Inferior parietal cortex (tissue), 1 donor: Measurements from ENCODE around the gene ACTC1.
"Not testable (repeated sequence)": the region's sequence is repeated elsewhere in the genome, so short reads cannot be mapped to it uniquely, and the experiment has no call there.

Experiments used
- DNase-seq: peaks from one replicate; pipeline ENCODE4 v3.0.0-alpha.2; 2016; ENCODE audit errors: extremely low spot score

ACTC1 gene

GRCh38 chr15:34795267-34796081 is at the start of gene ACTC1:
Gene ACTC1 (minus strand): TSS chr15:34795549. CDS start chr15:34794808, 741 bp downstream.
- DNase-seq = no peak

DNA sequence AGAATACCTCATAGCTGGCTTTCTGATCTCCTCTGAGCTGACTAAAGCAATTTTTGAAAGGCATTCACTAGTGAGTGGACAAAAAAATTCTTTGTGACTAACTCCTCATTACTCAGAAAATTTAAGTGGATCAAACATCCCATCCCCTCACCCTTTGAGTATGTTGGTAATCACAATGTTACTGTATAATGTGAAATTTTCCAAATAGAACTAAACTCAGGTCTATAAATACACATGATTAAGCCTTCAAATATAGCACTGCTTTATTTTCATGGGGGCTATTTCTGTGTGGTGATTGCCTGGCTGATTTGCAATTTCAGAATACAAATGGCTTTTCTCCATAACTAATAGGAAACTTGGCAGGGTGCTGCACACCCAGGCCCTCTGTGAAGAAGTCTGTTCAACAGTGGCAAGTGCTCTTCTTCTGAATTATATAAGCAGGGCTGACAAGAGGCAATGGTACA is 45.9 kb upstream of the ACTC1 start:
- no peak for DNase-seq

- DNase-seq = no peak
Measured at GRCh38 chr15:34838282-34838681, 42.9 kb upstream of the ACTC1 start.

GRCh38 chr15:34837246-34838016 is 42.1 kb upstream of the ACTC1 start:
- DNase-seq = no peak

GRCh38 chr15:34828145-34828911 is 33.0 kb upstream of the ACTC1 start:
- DNase-seq = no peak

GRCh38 chr15:34821831-34822230 is 26.5 kb upstream of the ACTC1 start:
- no peak for DNase-seq

- no peak for DNase-seq
Measured at GRCh38 chr15:34820110-34820509, 24.8 kb upstream of the ACTC1 start.

- DNase-seq = no peak
Measured at GRCh38 chr15:34818526-34818925, 23.2 kb upstream of the ACTC1 start.

- no peak for DNase-seq
Measured at GRCh38 chr15:34815836-34816235, 20.5 kb upstream of the ACTC1 start.

GRCh38 chr15:34813446-34814190 is 18.3 kb upstream of the ACTC1 start:
- no peak for DNase-seq

- not testable (repeated sequence) for DNase-seq
Measured at GRCh38 chr15:34812868-34813365, 17.6 kb upstream of the ACTC1 start.

DNA sequence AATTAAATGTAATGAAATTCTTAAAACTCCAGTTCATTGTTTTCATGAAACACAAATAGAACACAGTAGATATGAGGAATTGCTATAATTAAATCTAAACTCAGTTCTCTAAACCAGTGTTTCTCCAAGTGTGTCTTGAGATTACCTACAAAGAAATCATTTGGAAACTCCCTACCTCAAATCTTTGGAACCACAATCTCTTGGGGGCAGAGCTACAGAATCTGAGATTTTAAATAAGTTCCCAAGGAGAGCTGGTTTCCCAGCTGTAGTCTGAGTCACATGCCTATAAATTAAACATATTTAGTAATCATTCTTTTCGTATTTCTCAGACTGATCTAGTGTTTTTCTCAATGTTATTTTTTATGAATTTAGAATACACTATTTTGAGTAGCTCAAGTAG is 17.0 kb upstream of the ACTC1 start:
- no peak for DNase-seq

DNA sequence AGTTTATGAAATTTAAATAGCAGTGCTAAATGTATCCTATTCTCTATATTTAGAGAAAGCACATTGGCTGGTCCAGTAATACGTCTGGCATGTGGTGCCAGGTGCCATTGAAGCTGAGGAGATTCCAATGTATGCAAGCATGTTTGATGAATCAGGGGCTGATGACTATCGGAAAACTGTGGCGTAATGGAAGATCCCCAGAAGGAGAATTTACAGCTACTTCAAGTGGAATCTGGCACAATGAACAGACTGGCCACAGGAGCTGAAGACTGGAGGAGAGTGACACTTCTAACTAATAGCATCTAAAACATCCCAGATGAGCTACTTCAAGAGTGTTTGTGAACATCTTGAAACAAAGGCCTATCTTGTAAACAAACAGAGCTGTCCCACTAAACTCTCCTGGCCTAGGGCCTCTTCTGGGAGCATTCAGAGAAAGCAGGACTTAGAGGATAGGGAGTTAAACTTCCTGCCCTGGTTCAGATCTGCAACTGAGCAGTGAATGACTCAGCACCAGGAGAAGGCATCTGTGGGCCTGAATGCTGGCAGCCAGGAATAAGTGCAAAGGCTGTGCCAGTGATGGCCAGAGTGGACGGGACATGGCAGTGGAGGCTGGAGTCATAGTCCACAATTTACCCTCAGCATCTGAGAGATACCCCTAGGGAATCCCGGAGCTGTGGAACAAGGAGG is 15.2 kb upstream of the ACTC1 start:
- DNase-seq = no peak

- DNase-seq = no peak
Measured at GRCh38 chr15:34809186-34809585, 13.8 kb upstream of the ACTC1 start.

DNA sequence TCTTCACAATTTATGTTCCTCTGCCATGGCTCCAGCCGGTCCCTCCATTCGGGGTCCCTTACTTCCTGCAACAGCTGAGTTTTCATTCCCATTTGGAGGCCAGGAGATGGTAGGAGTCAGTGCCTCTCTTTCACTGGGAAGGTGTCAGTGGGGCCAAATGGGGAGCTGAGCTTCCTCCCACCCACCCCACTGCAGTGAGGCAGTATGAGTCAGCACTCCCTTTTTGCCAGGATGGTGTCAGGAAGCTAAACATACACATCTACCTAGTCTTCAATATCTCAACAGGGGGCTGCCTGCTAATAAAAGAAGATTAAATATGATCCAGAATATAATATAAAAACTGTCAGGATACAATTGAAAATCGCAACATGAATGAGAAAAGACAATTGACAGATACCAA is 12.7 kb upstream of the ACTC1 start:
- no peak for DNase-seq

GRCh38 chr15:34807241-34807640 is 11.9 kb upstream of the ACTC1 start:
- DNase-seq = not testable (repeated sequence)

GRCh38 chr15:34804776-34805175 is 9.4 kb upstream of the ACTC1 start:
- DNase-seq = no peak

- no peak for DNase-seq
Measured at GRCh38 chr15:34804113-34804512, 8.8 kb upstream of the ACTC1 start.

DNA sequence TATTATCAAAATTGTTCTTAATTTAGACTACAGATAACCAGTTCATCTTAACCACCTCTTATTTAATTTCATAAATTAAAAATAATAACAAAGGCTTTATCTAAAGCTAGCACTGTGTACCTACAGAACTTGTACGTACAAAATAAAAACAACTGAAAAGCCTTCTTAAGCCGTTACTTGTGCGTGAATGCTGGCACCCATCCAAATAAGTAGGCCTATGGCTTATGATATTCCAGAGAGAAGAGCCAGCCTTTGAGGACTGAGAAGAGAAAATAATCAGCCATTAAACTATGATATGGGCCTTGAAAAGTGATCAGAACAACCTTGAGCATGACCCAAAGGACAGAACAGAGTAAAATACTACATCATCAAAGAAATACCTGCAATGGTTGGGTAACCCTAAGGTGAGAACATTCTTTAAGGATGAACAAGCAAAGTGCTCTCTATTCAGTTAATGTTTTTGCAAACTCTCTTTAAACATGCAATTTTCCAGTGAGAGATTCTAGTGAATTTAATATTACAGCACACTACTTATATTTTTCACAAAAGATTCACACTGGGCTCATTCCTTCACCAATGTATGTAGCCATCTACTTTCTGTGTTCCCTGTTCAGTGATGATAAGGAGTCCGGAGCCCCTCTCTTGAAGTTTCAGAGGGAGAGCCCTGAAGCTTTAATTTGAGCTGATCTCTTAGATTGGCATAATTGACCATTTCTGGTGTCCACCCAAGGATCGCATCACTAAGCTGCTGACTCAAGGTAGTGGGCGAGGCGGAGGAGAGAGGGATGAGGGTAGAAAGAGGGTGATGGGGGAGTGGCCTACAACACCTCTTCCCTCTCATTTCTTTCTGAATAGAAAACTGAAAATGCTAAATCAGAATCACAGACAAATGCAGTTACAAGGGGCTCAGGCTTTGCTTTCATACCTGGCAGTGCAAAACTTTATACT is 7.7 kb upstream of the ACTC1 start:
- DNase-seq = no peak
